Measurements from ENCODE around the gene POLN. TPM values are rescaled to one million over a fixed set of nuclear protein-coding genes. Genes with fewer than 3 reads are reported as not detected.

The POLN gene
- total RNA-seq, 4 donors from 2014 or later, result 0.27 to 2.6 (median 1.4) TPM

GRCh38 chr4:2136726-2137125, 105.2 kb downstream of the POLN start:
- in situ Hi-C loops (cut with MboI; ENCODE audit: low pct_ligation_motif_present in 1 of 4, low pct_unique_long_range_greater_than_20kb in 1 of 4, low sequenced_read_pairs in 3 of 4) (no loop called here), intact Hi-C loops (cut with DNase I; ENCODE audit: low total_unique reads) (no loop called here)
- no peaks in the 10 kb centered on the region for H3K4me1 ChIP-seq
- H3K27ac ChIP-seq, result no peak overlapping the region
- H3K27me3 ChIP-seq, result no peaks in the 10 kb centered on the region
- no peak for DNase-seq
- H3K36me3 ChIP-seq, result no peaks in the 10 kb centered on the region
- H3K4me3 ChIP-seq, result no peak overlapping the region
- H3K9me3 ChIP-seq, result peaks cover 9 to 10% of the 10 kb centered on the region in 2 donors
- no peak for TF ChIP-seq CTCF (IDR thresholded peaks at IDR 0.05)
- WGBS, 2 donors (ENCODE audit: low coverage in 1 of 2), result 69% methylated on average over 7 of the region's 7 CpGs; no CpG with 5 or more reads in 1 of the 2 donors

GRCh38 chr4:2135083-2135482, 106.8 kb downstream of the POLN start:
- H3K36me3 ChIP-seq, result no peaks in the 10 kb centered on the region
- in situ Hi-C loops (cut with MboI; ENCODE audit: low pct_ligation_motif_present in 1 of 4, low pct_unique_long_range_greater_than_20kb in 1 of 4, low sequenced_read_pairs in 3 of 4) (no loop called here), intact Hi-C loops (cut with DNase I; ENCODE audit: low total_unique reads) (no loop called here)
- H3K4me3 ChIP-seq, result no peak overlapping the region
- peak; percentile 15 for DNase-seq
- 72 to 80% methylated on average over 1 to 8 of the region's 8 CpGs for WGBS, 2 donors (ENCODE audit: low coverage in 1 of 2)
- H3K27ac ChIP-seq, result no peak overlapping the region
- H3K4me1 ChIP-seq, result no peaks in the 10 kb centered on the region
- no peak for TF ChIP-seq EP300 (IDR thresholded peaks at IDR 0.05; ENCODE audit: low read depth)
- TF ChIP-seq POLR2A (IDR thresholded peaks at IDR 0.05), result no peak
- no peak for TF ChIP-seq POLR2AphosphoS5 (IDR thresholded peaks at IDR 0.05)
- no peak for TF ChIP-seq CTCF (IDR thresholded peaks at IDR 0.05)
- no peaks in the 10 kb centered on the region for H3K27me3 ChIP-seq
- H3K9me3 ChIP-seq, result peaks cover 9 to 10% of the 10 kb centered on the region in 2 donors

- intact Hi-C loops (cut with DNase I; ENCODE audit: low total_unique reads), result no loop called here
- H3K27ac ChIP-seq, result no peak overlapping the region
- H3K4me3 ChIP-seq, result no peak overlapping the region
- no peaks in the 10 kb centered on the region for H3K4me1 ChIP-seq
- H3K36me3 ChIP-seq, result no peaks in the 10 kb centered on the region
- H3K9me3 ChIP-seq, result peaks cover 9 to 10% of the 10 kb centered on the region in 2 donors
- in situ Hi-C loops (cut with MboI; ENCODE audit: low pct_ligation_motif_present in 1 of 4, low pct_unique_long_range_greater_than_20kb in 1 of 4, low sequenced_read_pairs in 3 of 4), result no loop called here
- H3K27me3 ChIP-seq, result no peaks in the 10 kb centered on the region
- no peak for DNase-seq
- TF ChIP-seq POLR2AphosphoS5 (IDR thresholded peaks at IDR 0.05) (no peak), CTCF (IDR thresholded peaks at IDR 0.05) (no peak), EP300 (IDR thresholded peaks at IDR 0.05; ENCODE audit: low read depth) (no peak), POLR2A (IDR thresholded peaks at IDR 0.05) (no peak)
These were observed 109.5 kb downstream of the POLN start for GRCh38 chr4:2132438-2132837.

- H3K9me3 ChIP-seq, result peaks cover 8 to 10% of the 10 kb centered on the region in 2 donors
- WGBS, 2 donors (ENCODE audit: low coverage in 1 of 2), result 92 to 93% methylated on average over 3 to 20 of the region's 20 CpGs
- TF ChIP-seq CTCF (IDR thresholded peaks at IDR 0.05), result no peak
- TF ChIP-seq POLR2AphosphoS5 (IDR thresholded peaks at IDR 0.05), result no peak
- TF ChIP-seq POLR2A (IDR thresholded peaks at IDR 0.05), result no peak
- no peak for TF ChIP-seq EP300 (IDR thresholded peaks at IDR 0.05; ENCODE audit: low read depth)
These were observed 114.2 kb downstream of the POLN start for GRCh38 chr4:2127609-2128332.

More at GRCh38 chr4:2127609-2128332, 114.2 kb downstream of the POLN start:
- intact Hi-C loops (cut with DNase I; ENCODE audit: low total_unique reads), result no loop called here
- H3K4me3 ChIP-seq, result no peak overlapping the region
- in situ Hi-C loops (cut with MboI; ENCODE audit: low pct_ligation_motif_present in 1 of 4, low pct_unique_long_range_greater_than_20kb in 1 of 4, low sequenced_read_pairs in 3 of 4), result no loop called here
- no peak for DNase-seq
- H3K27ac ChIP-seq, result no peak overlapping the region
- H3K36me3 ChIP-seq, result no peaks in the 10 kb centered on the region
- H3K27me3 ChIP-seq, result no peaks in the 10 kb centered on the region
- H3K4me1 ChIP-seq, result no peaks in the 10 kb centered on the region

Data from transverse colon (tissue), 4 donors.